ENCODE data around the gene SAP30L. TPM values are rescaled to one million over a fixed set of nuclear protein-coding genes. Genes with fewer than 3 reads are reported as not detected.

Gene SAP30L
- total RNA-seq, 2 donors from 2014 or later = 42.5 to 45.3 TPM

DNA sequence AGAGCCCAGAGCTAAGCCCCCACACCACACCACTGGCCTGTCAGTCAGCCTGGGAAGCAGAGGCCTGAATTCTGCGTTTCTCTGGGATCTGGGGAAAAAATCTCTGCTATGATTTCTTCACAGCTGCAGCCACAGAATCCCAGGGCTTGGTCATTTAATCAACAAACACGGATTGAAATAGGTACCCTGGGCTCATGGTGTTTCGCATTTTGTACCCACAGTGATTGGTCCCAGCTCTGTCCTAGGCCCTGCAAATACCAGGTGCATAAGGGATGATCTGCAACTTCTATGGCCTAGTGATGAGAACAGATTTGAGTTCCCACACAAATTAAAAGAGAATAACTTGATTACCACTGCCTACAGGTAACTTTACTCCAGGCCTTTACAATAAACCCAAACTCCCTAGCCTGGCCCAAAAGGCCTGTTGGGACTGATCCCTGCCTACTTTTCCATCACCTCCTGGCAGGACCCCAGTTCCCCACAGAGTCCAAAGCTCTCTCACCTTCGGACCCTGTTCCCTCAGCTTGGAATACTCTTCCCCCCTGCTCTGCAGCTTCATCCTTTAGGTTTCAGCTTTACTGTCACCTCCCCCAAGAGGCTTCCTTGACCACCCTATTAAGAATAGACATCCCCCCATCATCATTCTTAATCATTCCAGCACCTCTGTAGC, 14.7 kb upstream of the SAP30L start:
- DNase-seq = no peak
- H3K9me3 Mint-ChIP-seq = no peaks in the 10 kb centered on the region
- ATAC-seq (replicated peaks in 1 of 2) = no peak
- no peak overlapping the region for H3K27ac Mint-ChIP-seq
- H3K36me3 Mint-ChIP-seq (ENCODE audit: insufficient read depth in 2 of 2) = peaks cover 3 to 15% of the 10 kb centered on the region in 2 donors
- H3K4me3 Mint-ChIP-seq = no peak overlapping the region
- H3K27me3 Mint-ChIP-seq (ENCODE audit: low read depth) = no peaks in the 10 kb centered on the region
- no peaks in the 10 kb centered on the region for H3K4me1 Mint-ChIP-seq (ENCODE audit: low read depth)

DNA sequence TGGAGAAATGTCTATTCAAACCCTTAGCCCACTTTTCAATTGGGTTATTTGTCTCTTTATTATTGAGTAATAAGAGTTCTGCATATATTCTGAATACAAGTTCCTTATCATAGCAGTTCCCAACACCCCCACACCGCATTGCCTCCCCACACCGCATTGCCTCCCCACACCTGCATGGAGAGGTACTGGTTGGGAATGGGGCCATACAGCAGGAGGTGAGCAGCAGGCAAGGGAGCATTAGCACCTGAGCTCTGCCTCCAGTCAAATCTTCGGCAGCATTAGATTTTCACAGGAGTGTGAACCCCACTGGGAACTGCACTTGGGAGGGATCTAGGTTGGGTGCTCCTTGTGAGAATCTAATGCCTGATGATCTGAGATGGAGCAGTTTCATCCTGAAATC, 10.6 kb upstream of the SAP30L start:
- peaks cover 13 to 34% of the 10 kb centered on the region in 2 donors for H3K36me3 Mint-ChIP-seq (ENCODE audit: insufficient read depth in 2 of 2)
- no peaks in the 10 kb centered on the region for H3K9me3 Mint-ChIP-seq
- H3K27ac Mint-ChIP-seq = no peak overlapping the region
- no peaks in the 10 kb centered on the region for H3K4me1 Mint-ChIP-seq (ENCODE audit: low read depth)
- no peak overlapping the region for H3K4me3 Mint-ChIP-seq
- DNase-seq = no peak
- no peak for ATAC-seq (replicated peaks in 1 of 2)
- H3K27me3 Mint-ChIP-seq (ENCODE audit: low read depth) = no peaks in the 10 kb centered on the region

DNA sequence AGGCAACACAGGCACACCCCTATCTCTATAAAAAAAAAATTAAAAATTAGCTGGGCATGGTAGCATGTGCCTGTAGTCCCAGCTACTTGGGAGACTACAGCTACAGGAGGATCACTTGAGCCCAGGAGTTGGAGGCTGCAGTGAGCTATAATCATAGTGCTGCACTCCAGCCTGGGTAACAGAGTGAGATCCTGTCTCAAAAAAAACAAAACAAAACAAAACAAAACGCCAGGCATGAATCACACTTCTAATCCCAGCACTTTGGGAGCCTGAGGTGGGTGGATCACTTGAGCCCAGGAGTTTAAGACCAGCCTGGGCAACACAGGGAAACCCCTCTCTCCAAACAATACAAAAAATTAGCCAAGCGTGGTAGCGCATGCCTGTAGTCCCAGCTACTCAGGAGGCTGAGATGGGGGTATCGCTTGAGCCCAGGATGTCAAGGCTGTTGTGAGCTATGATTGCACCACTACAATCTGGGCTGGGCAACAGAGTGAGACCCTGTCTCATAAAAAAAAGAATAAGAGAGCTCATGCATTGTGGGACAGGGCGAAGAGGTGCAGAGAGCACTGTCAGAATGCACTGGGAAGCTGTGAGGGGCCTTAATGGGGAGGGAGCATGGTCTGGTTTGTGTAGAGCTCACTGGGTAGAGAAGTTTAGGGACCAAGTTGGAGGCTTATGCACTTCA, 8.4 kb upstream of the SAP30L start:
- DNase-seq (no peak), ATAC-seq (replicated peaks in 1 of 2) (no peak)
- H3K27me3 Mint-ChIP-seq (ENCODE audit: low read depth) = no peaks in the 10 kb centered on the region
- no peak overlapping the region for H3K27ac Mint-ChIP-seq
- H3K36me3 Mint-ChIP-seq (ENCODE audit: insufficient read depth in 2 of 2) = peaks cover 16 to 47% of the 10 kb centered on the region in 2 donors
- H3K4me1 Mint-ChIP-seq (ENCODE audit: low read depth) = no peaks in the 10 kb centered on the region
- no peaks in the 10 kb centered on the region for H3K9me3 Mint-ChIP-seq
- no peak overlapping the region for H3K4me3 Mint-ChIP-seq

DNA sequence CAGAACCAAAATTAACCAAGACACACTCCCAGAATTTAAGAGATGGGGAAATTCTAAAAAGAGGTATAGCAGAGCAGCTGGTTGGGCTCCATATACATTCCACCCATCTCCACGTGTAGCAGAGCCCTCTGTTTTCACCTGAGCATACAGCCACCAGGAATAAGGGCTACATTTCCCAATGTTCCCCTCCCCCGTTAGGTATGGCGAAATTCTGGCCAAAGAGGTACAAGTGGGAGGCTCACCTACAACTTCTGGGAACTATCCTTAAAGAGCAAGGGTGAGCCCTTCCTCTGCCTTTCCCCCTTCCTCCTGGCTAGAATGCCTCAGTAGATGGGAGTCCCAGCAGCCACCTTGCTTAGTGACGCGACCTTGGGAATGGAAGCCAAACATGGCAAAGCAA, 5.3 kb upstream of the SAP30L start:
- ATAC-seq (replicated peaks in 1 of 2) = no peak
- Mint-ChIP-seq H3K36me3 (ENCODE audit: insufficient read depth in 2 of 2) (peaks cover 22 to 39% of the 10 kb centered on the region in 2 donors), H3K27ac (no peak overlapping the region), H3K4me1 (ENCODE audit: low read depth) (peaks cover 14% of the 10 kb centered on the region), H3K4me3 (no peak overlapping the region), H3K27me3 (ENCODE audit: low read depth) (no peaks in the 10 kb centered on the region), H3K9me3 (no peaks in the 10 kb centered on the region)
- DNase-seq = no peak

DNA sequence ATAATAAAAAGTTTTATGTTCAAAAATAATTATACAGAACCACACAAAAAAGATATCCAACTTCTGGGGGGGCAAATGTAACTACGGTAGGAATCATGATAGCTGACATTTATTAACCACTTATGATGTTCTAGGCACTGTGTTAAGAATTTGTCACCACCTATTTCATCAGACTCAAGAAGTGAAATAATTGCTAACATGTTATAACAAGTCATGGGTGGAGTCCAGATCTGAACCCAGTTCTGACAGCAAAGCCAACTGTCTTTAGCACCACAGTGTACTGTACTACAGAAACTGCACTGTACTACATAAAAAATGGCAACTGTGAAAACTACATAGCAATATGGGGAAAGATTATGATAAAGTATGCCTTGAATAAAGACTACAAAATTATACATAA, 3.0 kb upstream of the SAP30L start:
- DNase-seq (no peak), ATAC-seq (replicated peaks in 1 of 2) (no peak)
- H3K4me1 Mint-ChIP-seq (ENCODE audit: low read depth) = peaks cover 23% of the 10 kb centered on the region
- no peaks in the 10 kb centered on the region for H3K9me3 Mint-ChIP-seq
- peaks cover 15 to 29% of the 10 kb centered on the region in 2 donors for H3K36me3 Mint-ChIP-seq (ENCODE audit: insufficient read depth in 2 of 2)
- no peak overlapping the region for H3K27ac Mint-ChIP-seq
- peak overlapping the region in 1 of 2 donors; percentile 32 for H3K4me3 Mint-ChIP-seq
- H3K27me3 Mint-ChIP-seq (ENCODE audit: low read depth) = no peaks in the 10 kb centered on the region

DNA sequence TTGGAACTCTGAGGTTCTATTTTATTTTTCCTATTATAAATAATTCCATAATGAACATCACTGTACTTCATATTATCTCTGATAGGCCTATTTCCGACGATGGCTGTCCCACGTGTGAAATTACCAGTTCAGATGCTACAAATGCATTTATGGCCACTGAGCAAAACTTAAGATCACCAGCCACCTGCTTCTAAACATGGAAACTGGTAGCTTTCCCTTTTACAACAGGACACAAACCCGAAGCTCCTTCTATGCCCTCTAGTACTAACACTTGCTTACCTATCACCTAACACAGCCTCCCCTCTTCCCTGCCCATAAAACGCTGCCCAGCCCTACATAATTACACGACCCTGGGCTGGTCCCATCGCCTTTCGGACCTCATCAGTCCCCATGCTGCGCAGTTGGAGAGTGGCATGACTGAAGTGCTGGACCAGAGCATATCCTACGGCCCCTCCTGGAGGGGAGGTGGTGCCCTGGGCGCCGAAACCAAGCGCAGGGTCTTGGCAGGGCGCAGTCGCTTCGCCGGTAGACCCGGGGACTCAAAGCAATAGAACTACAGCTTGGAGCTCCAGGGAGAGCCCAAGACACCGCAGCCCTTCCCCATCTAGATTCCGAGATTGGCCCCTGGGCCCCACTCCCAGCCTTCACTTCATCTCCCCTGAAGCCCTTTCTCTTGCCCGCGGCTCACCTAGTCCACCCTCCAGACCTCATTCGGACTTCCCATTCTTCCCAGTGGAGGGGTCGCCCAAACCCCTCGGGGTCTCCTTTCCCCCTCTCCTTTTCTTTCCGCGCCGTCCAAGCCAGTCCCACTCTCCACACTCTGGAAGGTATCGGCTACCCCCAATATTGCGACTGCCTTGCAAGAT, 1.0 kb upstream of the SAP30L start:
- Mint-ChIP-seq H3K4me3 (peak overlapping the region; percentile 97 to 100), H3K4me1 (ENCODE audit: low read depth) (peaks cover 36% of the 10 kb centered on the region), H3K9me3 (no peaks in the 10 kb centered on the region), H3K27ac (peak overlapping the region; percentile 96), H3K27me3 (ENCODE audit: low read depth) (no peaks in the 10 kb centered on the region), H3K36me3 (ENCODE audit: insufficient read depth in 2 of 2) (peaks cover 12 to 20% of the 10 kb centered on the region in 2 donors)
- ATAC-seq (replicated peaks in 1 of 2) (peak in 1 of 2 donors; percentile 4), DNase-seq (peak; percentile 22 to 26)

DNA sequence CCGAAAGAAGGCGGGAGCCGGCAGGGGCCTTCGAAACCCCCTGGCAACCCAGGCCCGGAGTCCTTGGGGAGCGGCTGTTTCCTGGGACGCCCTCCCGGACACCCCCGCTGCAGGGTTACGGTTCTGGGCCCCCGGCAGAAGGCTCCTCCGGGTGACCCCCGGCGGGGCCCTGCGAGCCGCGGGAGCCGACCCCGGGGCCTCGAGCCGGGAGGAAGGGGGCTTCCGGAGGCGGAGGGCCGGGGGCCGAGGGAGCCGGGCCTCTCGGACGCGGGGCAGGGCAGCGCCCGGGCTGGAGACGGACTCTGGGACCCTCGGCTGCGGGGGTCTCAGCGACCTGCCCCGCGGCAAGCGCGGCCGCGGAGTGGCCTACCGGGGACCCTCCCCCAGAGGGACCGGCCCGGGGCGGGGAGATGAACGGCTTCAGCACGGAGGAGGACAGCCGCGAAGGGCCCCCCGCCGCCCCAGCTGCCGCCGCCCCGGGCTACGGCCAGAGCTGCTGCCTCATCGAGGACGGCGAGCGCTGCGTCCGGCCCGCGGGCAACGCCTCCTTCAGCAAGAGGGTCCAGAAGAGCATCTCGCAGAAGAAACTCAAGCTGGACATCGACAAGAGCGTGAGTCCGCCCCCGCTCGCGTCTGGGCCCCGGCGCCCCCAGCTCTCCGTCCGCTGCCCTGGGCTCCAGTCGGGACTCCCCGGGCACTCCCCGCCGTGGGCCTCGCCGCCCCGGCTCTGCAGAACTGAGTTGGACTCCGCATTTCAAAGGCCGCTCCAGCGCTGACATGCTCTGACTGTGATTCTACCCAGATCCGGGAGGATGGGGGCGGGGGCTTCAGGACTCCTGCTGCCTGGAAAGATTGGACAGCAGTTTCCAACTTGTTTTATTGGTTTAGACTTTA, 645 bp downstream of the SAP30L start:
- Mint-ChIP-seq H3K4me3 (peak overlapping the region; percentile 81 to 91), H3K27ac (no peak overlapping the region), H3K9me3 (no peaks in the 10 kb centered on the region), H3K4me1 (ENCODE audit: low read depth) (peaks cover 46% of the 10 kb centered on the region), H3K27me3 (ENCODE audit: low read depth) (no peaks in the 10 kb centered on the region), H3K36me3 (ENCODE audit: insufficient read depth in 2 of 2) (peaks cover 11% of the 10 kb centered on the region in 2 donors)
- ATAC-seq (replicated peaks in 1 of 2) (peak; percentile 8 to 17), DNase-seq (peak; percentile 50 to 51)

DNA sequence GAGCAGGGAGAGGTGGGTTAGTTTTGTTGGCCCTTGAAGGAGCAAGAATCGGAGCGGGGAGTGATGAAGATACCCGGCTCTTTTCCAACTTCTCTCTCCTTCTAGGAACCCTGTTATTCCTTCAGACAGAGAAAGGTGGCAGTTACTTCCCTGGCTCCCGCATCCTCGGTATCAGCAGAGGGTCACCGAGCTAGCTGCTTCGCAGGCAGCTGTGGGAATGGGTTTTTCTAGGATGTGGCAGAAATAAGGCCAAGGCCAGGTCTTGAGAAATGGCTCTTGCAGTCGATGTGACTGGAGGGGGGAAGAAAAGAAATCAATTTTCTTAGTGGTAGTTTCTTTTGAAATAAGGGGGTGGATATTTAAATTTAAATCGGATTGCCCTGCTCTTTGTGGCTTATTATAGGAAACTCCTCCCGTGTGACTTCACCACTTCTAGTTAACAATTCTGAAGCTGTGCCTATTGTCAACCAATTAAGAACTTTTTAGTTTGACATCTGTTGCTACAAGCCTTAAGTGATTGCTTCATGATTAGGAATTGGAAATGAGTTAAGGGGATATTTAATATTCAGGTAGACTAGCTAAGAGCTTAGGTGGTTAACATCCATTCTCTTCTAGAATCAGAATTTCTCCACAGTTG, 1.4 kb downstream of the SAP30L start:
- DNase-seq = no peak
- Mint-ChIP-seq H3K27ac (peak overlapping the region; percentile 47), H3K9me3 (no peaks in the 10 kb centered on the region), H3K4me3 (peak overlapping the region; percentile 81 to 91), H3K4me1 (ENCODE audit: low read depth) (peaks cover 46% of the 10 kb centered on the region), H3K36me3 (ENCODE audit: insufficient read depth in 2 of 2) (peaks cover 7 to 12% of the 10 kb centered on the region in 2 donors), H3K27me3 (ENCODE audit: low read depth) (no peaks in the 10 kb centered on the region)
- ATAC-seq (replicated peaks in 1 of 2) = no peak

DNA sequence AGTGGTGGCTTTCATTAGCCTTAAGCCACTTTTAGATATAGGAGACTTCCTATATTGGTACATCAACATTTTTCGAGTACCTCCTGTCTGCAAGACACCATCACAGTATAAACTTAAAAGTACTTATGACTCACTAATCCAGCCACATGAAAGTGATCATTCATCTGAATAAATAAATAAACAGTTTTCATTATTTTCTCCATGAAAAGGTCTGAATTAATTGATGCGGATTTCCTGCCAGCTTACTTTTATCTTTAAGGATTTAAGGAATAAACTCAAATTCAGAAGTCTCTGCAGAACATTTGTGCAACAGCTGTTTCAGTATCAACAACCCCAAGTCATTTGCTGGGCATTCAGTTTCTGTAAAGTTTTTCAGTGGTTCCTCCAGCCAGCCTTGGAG, 4.0 kb downstream of the SAP30L start:
- H3K27ac Mint-ChIP-seq = no peak overlapping the region
- ATAC-seq (replicated peaks in 1 of 2) (no peak), DNase-seq (no peak)
- H3K4me3 Mint-ChIP-seq = no peak overlapping the region
- peaks cover 33% of the 10 kb centered on the region for H3K4me1 Mint-ChIP-seq (ENCODE audit: low read depth)
- no peaks in the 10 kb centered on the region for H3K9me3 Mint-ChIP-seq
- H3K27me3 Mint-ChIP-seq (ENCODE audit: low read depth) = no peaks in the 10 kb centered on the region
- H3K36me3 Mint-ChIP-seq (ENCODE audit: insufficient read depth in 2 of 2) = peaks cover 12% of the 10 kb centered on the region in 2 donors

DNA sequence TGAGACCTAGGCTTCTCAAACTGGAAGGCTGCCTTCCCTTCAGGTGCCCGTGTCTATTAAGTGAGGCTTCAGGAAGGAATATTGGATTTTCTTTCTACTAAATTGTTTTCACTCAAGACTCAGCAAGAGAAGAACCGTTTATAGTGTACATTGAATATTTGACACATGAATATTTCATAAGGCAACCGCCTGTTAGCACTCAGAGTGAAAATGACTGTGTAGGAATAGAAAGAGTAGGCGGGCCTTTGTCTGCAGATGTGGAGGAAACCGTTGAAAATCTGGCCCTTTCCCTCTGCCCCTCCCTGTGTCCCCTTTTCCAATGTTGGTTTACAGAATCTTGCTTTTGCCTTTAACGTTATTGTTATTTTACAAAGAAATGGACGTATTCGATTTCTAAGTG, 6.2 kb downstream of the SAP30L start:
- H3K9me3 Mint-ChIP-seq = no peaks in the 10 kb centered on the region
- peaks cover 31% of the 10 kb centered on the region for H3K4me1 Mint-ChIP-seq (ENCODE audit: low read depth)
- ATAC-seq (replicated peaks in 1 of 2) (no peak), DNase-seq (no peak)
- H3K27ac Mint-ChIP-seq = no peak overlapping the region
- H3K4me3 Mint-ChIP-seq = no peak overlapping the region
- no peaks in the 10 kb centered on the region for H3K27me3 Mint-ChIP-seq (ENCODE audit: low read depth)
- peaks cover 8 to 13% of the 10 kb centered on the region in 2 donors for H3K36me3 Mint-ChIP-seq (ENCODE audit: insufficient read depth in 2 of 2)

DNA sequence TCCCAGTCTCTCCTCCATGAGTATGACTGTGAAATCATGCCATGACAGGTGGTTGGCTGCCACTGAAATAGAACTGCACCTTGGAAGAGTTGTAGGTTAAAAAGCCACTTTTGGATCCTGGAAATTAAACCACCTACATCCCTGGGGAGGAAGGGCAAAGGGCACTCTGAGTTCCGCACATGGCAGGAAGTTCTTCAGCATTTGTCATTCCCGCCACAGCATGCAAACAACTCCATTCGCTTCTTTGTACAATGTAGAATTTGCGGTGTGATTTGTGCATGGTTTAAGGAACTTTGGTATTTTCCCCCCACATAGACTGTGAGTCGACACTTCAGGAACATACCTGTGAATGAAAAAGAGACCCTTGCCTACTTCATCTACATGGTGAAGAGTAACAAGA, 9.8 kb downstream of the SAP30L start:
- Mint-ChIP-seq H3K36me3 (ENCODE audit: insufficient read depth in 2 of 2) (peaks cover 8 to 14% of the 10 kb centered on the region in 2 donors), H3K27me3 (ENCODE audit: low read depth) (no peaks in the 10 kb centered on the region), H3K4me3 (no peak overlapping the region), H3K4me1 (ENCODE audit: low read depth) (peaks cover 8% of the 10 kb centered on the region), H3K9me3 (no peaks in the 10 kb centered on the region), H3K27ac (no peak overlapping the region)
- no peak for DNase-seq
- no peak for ATAC-seq (replicated peaks in 1 of 2)

DNA sequence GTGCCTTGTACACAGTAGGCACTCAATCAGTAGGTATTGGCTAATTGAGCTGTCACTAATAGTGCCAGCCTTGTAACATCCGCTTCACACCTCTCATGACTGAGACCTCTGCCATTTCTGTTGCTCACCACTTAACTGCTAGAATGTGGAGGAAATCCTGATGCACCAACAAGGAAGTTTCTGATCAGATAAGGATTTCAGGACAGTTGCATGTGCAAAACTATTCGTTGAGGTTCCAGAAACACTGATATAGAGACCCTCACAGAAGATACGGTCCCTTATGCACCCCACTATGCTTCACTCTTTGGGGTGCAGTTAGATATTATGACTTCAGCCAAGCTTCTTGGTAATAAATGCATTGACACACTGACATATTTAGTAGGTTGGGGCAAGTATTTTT, 10.7 kb downstream of the SAP30L start:
- no peaks in the 10 kb centered on the region for H3K9me3 Mint-ChIP-seq
- no peaks in the 10 kb centered on the region for H3K27me3 Mint-ChIP-seq (ENCODE audit: low read depth)
- H3K4me3 Mint-ChIP-seq = no peak overlapping the region
- no peak overlapping the region for H3K27ac Mint-ChIP-seq
- no peak for ATAC-seq (replicated peaks in 1 of 2)
- peaks cover 8 to 14% of the 10 kb centered on the region in 2 donors for H3K36me3 Mint-ChIP-seq (ENCODE audit: insufficient read depth in 2 of 2)
- DNase-seq = no peak
- peaks cover 5% of the 10 kb centered on the region for H3K4me1 Mint-ChIP-seq (ENCODE audit: low read depth)

All from activated T-cell treated with anti-CD3 and anti-CD28 coated beads, Interleukin-2, amount 50 U/mL, for 72 hours (primary cell).